Measurements from ENCODE around the gene ZNF710.

DNA sequence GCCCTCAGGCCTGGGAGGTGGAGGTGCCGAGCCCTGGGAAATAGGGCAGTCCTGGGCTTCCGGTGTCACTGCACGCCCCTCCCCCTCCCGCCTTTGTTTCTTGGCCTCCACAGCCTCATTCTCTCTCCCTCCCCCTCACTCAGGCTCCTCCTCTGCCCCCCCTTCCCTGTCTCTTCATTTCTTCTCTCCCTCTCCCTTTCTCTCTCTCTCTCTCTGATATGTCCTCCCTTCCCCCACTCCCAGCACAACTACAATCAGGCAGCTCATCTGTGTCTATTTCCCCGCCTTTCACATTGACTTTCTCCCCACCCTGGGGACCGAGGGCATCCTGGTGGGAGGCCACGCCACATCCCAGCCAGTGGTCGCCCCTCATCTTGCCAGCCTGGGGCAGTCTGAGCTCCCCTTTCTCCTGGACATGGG is 60.9 kb downstream of the ZNF710 start:
- TF ChIP-seq EP300 (conservative IDR thresholded peaks at IDR 0.05; ENCODE audit: poor library complexity, severe bottlenecking) (no peak), CTCF (IDR thresholded peaks at IDR 0.05; ENCODE audit: poor library complexity, severe bottlenecking) (no peak), EZH2 (IDR thresholded peaks at IDR 0.05; ENCODE audit: borderline replicate concordance, insufficient read depth, low read length, poor library complexity, severe bottlenecking) (no peak), POLR2AphosphoS5 (IDR thresholded peaks at IDR 0.05) (no peak), SMC3 (conservative IDR thresholded peaks at IDR 0.05; ENCODE audit: poor library complexity) (no peak)

Data from neural cell (in vitro differentiated cells).